Stomach smooth muscle (tissue), 2 donors: ENCODE results near the gene MYOCD.
A peak's percentile ranks its signal among the peaks of the same experiment; 100 is the strongest.

Source experiments
- H3K27ac ChIP-seq: one replicate; pipeline ENCODE4 v1.7.0; 2013; ENCODE audit warnings: mild to moderate bottlenecking, low read length, inconsistent platforms
- H3K27me3 ChIP-seq, 2 donors: one replicate each; pipeline ENCODE4 v1.7.0; 2013; ENCODE audit warnings: low read length in 2 of 2; ENCODE audit not compliant: insufficient read depth in 2 of 2, control insufficient read depth in 1 of 2
- H3K36me3 ChIP-seq, 2 donors: one replicate each; pipeline ENCODE4 v1.7.0; 2013; ENCODE audit warnings: low read length in 2 of 2; ENCODE audit not compliant: control insufficient read depth in 2 of 2, insufficient read depth in 2 of 2
- H3K4me1 ChIP-seq: one replicate; pipeline ENCODE4 v1.7.0; 2013; ENCODE audit warnings: low read length; ENCODE audit not compliant: control insufficient read depth, insufficient read depth
- H3K4me3 ChIP-seq, 2 donors: one replicate each; pipeline ENCODE4 v1.7.0; 2013; ENCODE audit warnings: low read length in 2 of 2
- H3K9ac ChIP-seq, 2 donors: one replicate each; pipeline ENCODE4 v1.7.0; 2013; ENCODE audit warnings: low read length in 2 of 2, mild to moderate bottlenecking in 1 of 2
- H3K9me3 ChIP-seq, 2 donors: one replicate each; pipeline ENCODE4 v1.7.0; 2013; ENCODE audit warnings: low read length in 2 of 2; ENCODE audit not compliant: control insufficient read depth in 2 of 2
- donor health status: healthy.
- donor health status: Pancreatic carcinoma.

The MYOCD gene

GRCh38 chr17:12667299-12667958 is 1.7 kb downstream of the MYOCD start:
- no peaks in the 10 kb centered on the region for H3K36me3 ChIP-seq
- peak overlapping the region; percentile 91 for H3K27ac ChIP-seq
- H3K27me3 ChIP-seq = no peaks in the 10 kb centered on the region
- no peaks in the 10 kb centered on the region for H3K9me3 ChIP-seq
- peak overlapping the region; percentile 77 to 90 for H3K9ac ChIP-seq
- peak overlapping the region; percentile 91 to 95 for H3K4me3 ChIP-seq
- H3K4me1 ChIP-seq = peaks cover 25% of the 10 kb centered on the region

- peaks cover 6% of the 10 kb centered on the region for H3K4me1 ChIP-seq
- H3K36me3 ChIP-seq = no peaks in the 10 kb centered on the region
- H3K9me3 ChIP-seq = no peaks in the 10 kb centered on the region
- H3K27ac ChIP-seq = no peak overlapping the region
- no peak overlapping the region for H3K9ac ChIP-seq
- H3K27me3 ChIP-seq = no peaks in the 10 kb centered on the region
- no peak overlapping the region for H3K4me3 ChIP-seq
These were observed 6.2 kb downstream of the MYOCD start for GRCh38 chr17:12671906-12672305.

GRCh38 chr17:12672947-12673346 is 7.3 kb downstream of the MYOCD start:
- Histone ChIP-seq H3K9me3 (no peaks in the 10 kb centered on the region), H3K9ac (no peak overlapping the region), H3K27me3 (no peaks in the 10 kb centered on the region), H3K4me1 (peaks cover 6% of the 10 kb centered on the region), H3K27ac (no peak overlapping the region), H3K36me3 (no peaks in the 10 kb centered on the region), H3K4me3 (no peak overlapping the region)

GRCh38 chr17:12673788-12674187 is 8.1 kb downstream of the MYOCD start:
- Histone ChIP-seq H3K36me3 (no peaks in the 10 kb centered on the region), H3K27ac (no peak overlapping the region), H3K9me3 (no peaks in the 10 kb centered on the region), H3K9ac (no peak overlapping the region), H3K27me3 (no peaks in the 10 kb centered on the region), H3K4me1 (peaks cover 6% of the 10 kb centered on the region), H3K4me3 (no peak overlapping the region)

GRCh38 chr17:12680407-12680897 is 14.8 kb downstream of the MYOCD start:
- Histone ChIP-seq H3K9me3 (no peaks in the 10 kb centered on the region), H3K27me3 (no peaks in the 10 kb centered on the region), H3K36me3 (no peaks in the 10 kb centered on the region), H3K9ac (peak overlapping the region; percentile 58 to 66), H3K4me3 (peak overlapping the region; percentile 59 to 64), H3K27ac (peak overlapping the region; percentile 97), H3K4me1 (peaks cover 29% of the 10 kb centered on the region)

- no peaks in the 10 kb centered on the region for H3K9me3 ChIP-seq
- no peaks in the 10 kb centered on the region for H3K36me3 ChIP-seq
- peak overlapping the region; percentile 59 to 64 for H3K4me3 ChIP-seq
- no peaks in the 10 kb centered on the region for H3K27me3 ChIP-seq
- H3K9ac ChIP-seq = peak overlapping the region; percentile 58 to 66
- H3K27ac ChIP-seq = peak overlapping the region; percentile 97
- H3K4me1 ChIP-seq = peaks cover 29% of the 10 kb centered on the region
These were observed 15.3 kb downstream of the MYOCD start for GRCh38 chr17:12680993-12681392.

- H3K4me3 ChIP-seq = no peak overlapping the region
- no peaks in the 10 kb centered on the region for H3K9me3 ChIP-seq
- no peak overlapping the region for H3K9ac ChIP-seq
- H3K4me1 ChIP-seq = peaks cover 29% of the 10 kb centered on the region
- H3K27me3 ChIP-seq = no peaks in the 10 kb centered on the region
- peak overlapping the region; percentile 97 for H3K27ac ChIP-seq
- no peaks in the 10 kb centered on the region for H3K36me3 ChIP-seq
These were observed 17.6 kb downstream of the MYOCD start for GRCh38 chr17:12683299-12683698.

GRCh38 chr17:12686486-12686885 is 20.8 kb downstream of the MYOCD start:
- no peaks in the 10 kb centered on the region for H3K27me3 ChIP-seq
- no peak overlapping the region for H3K9ac ChIP-seq
- H3K27ac ChIP-seq = no peak overlapping the region
- no peaks in the 10 kb centered on the region for H3K9me3 ChIP-seq
- H3K4me1 ChIP-seq = peaks cover 25% of the 10 kb centered on the region
- no peaks in the 10 kb centered on the region for H3K36me3 ChIP-seq
- H3K4me3 ChIP-seq = no peak overlapping the region

- no peak overlapping the region for H3K27ac ChIP-seq
- no peak overlapping the region for H3K9ac ChIP-seq
- H3K27me3 ChIP-seq = no peaks in the 10 kb centered on the region
- peaks cover 0 to 2% of the 10 kb centered on the region in 2 donors for H3K36me3 ChIP-seq
- H3K9me3 ChIP-seq = no peaks in the 10 kb centered on the region
- H3K4me1 ChIP-seq = peaks cover 10% of the 10 kb centered on the region
- no peak overlapping the region for H3K4me3 ChIP-seq
These were observed 22.7 kb downstream of the MYOCD start for GRCh38 chr17:12688382-12688781.

GRCh38 chr17:12691173-12691572 is 25.5 kb downstream of the MYOCD start:
- peaks cover 0 to 2% of the 10 kb centered on the region in 2 donors for H3K36me3 ChIP-seq
- no peak overlapping the region for H3K9ac ChIP-seq
- peak overlapping the region in 1 of 2 donors; percentile 44 for H3K4me3 ChIP-seq
- no peaks in the 10 kb centered on the region for H3K9me3 ChIP-seq
- no peaks in the 10 kb centered on the region for H3K27me3 ChIP-seq
- peaks cover 14% of the 10 kb centered on the region for H3K4me1 ChIP-seq
- H3K27ac ChIP-seq = peak overlapping the region; percentile 76

GRCh38 chr17:12693640-12694039 is 27.9 kb downstream of the MYOCD start:
- peaks cover 14% of the 10 kb centered on the region for H3K4me1 ChIP-seq
- H3K36me3 ChIP-seq = peaks cover 0 to 2% of the 10 kb centered on the region in 2 donors
- H3K4me3 ChIP-seq = no peak overlapping the region
- no peak overlapping the region for H3K9ac ChIP-seq
- no peaks in the 10 kb centered on the region for H3K27me3 ChIP-seq
- no peaks in the 10 kb centered on the region for H3K9me3 ChIP-seq
- H3K27ac ChIP-seq = peak overlapping the region; percentile 53
